CD4-positive, alpha-beta T cell treated with Interleukin-6 at 100 ng/mL for 8 hours (primary cell): Measurements from ENCODE around the gene ALDOC.

Experiments used
- DNase-seq: peaks from one replicate; pipeline ENCODE4 v3.0.0-alpha.2; 2020; ENCODE audit warnings: mixed read lengths, low spot score

Gene ALDOC

DNA sequence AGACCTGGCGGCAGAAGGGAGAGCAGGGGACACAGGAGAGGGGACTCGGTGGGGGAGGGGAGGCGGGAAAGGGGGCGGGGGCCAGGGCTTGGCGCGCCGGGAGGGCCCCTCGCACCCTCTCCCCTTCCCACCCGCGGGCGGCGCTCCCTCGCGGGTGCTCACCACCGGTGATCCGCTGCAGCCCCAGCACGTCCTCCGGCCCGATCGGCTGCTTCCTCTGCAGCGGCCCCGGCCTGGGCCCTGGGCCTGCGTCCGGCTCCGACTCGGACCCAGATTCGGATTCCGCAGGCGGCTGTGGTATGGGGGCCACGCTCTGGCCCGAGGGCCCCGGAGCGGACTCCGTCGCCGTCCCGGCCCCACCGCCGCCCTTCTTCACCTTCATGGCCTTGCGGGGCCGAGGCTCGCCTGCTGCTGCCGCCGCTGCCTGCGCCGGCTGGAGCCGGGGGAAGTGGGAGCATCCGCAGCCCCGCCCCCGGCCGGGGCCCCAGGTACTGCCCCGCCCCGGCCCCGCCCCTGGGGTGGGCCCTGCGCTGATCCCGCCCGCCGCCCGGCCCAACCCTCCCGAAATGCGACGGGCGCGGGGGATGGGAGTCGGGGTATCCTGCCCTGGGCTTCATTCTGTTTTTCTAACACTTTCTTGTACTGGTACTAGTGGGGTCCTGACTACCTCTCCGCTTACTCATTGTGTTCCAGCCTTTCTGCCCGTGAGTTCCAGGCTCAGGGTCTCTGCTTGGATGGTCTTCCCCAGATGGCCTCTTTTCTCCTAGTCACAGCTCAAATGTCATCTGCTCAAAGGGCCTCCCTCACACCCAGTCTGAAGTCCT, 24.3 kb downstream of the ALDOC start, which contains the start of gene UNC119:
Gene UNC119, minus strand, starts transcription at position 449 of the 824 bp plus-strand sequence. Its CDS starts 67 bp downstream, at position 382.
- peak; percentile 78 for DNase-seq

- no peak for DNase-seq
Measured at GRCh38 chr17:28551421-28552175, 25.1 kb downstream of the ALDOC start.

GRCh38 chr17:28550858-28551257, 25.8 kb downstream of the ALDOC start:
- DNase-seq, result no peak

GRCh38 chr17:28549236-28550132, 27.2 kb downstream of the ALDOC start:
- peak; percentile 71 for DNase-seq

GRCh38 chr17:28548417-28549130, 28.1 kb downstream of the ALDOC start:
- no peak for DNase-seq

DNA sequence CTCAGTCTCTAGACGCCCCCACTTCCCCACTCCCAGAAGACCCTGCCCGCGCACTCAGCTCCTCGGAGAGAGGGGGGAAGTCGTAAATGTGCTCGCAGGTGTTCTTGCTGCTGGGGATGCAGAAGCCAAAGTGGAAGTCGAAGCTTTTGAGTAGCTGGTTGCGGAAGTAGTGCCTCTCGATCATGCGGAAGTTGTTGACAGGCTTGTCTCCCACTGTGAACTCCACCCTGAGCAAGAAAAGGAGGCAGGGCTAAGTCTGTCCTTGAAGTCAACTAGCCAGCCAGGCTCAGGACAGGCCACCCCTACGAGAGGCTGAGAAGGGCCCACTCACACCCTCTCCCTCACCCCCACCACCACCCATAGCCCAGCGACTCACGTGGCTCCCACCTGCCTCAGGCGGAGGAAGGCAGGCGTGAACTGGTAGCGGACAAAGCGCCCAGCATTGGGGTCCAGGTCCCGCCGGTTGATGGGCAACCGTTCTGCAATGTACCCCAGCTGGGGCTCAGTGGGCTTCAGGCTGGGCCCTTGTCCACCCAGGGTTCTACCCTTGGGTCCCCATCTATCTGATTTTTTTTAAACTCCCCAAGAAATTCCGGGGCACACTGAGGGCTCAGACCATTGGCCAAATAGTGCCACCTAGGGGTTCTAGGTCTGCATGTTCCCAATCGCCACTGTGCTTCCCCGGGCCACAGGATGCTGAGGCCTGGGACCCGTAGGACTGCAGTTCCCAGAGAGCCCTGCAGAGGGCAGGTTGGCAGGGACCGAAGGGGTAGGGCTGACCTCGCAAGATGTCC, 28.9 kb downstream of the ALDOC start:
- DNase-seq, result peak; percentile 46

GRCh38 chr17:28547096-28547622, 29.5 kb downstream of the ALDOC start:
- DNase-seq, result no peak

DNA sequence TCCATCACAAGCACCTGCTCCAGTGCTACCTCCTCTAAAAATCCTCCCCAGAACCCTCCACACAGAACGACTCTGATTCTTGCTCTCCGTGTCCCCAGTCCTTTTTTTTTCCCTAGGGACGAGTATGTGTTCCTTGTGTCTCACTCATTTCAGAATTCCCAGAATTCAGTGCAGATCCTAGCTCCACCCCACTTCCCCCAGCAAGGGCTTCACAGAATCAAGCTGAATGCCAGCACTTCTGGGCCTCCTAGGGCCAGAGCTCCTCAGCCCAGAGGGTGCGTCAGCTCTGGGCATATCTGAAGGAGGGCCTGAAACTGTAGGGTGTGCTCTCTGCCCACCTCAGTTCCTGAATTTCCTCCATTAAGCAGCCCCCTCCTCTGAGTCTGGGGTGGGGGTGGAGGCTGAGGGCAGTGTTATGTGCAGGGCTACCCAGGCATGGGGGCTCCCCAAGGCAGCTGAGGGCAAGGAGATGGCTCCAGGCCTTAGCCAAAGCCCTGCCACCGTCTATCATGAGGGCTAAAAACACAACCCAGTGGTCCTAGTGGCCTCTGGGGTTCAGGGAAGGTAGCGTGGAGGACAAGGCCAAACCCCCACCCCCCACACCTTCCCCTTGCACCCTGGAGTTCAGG, 30.8 kb downstream of the ALDOC start:
- no peak for DNase-seq

DNA sequence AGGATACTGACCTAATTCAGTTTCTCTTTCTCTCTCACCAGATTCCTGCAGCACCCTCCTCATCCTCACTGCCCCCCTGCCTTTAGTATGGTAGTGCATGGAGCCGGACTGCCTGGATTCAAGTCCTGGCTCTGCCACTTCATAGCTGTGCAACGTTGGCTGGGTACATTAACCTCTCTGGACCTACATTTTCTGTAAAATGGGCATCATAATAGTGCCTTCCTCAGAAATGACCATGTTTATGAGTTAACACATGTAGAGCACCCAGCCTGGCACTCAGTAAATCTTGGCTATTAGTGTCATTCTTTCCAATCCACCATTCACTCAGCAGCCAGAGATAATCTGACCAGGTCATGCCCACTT, 31.6 kb downstream of the ALDOC start:
- no peak for DNase-seq

- no peak for DNase-seq
Measured at GRCh38 chr17:28544402-28545140, 32.1 kb downstream of the ALDOC start.

DNA sequence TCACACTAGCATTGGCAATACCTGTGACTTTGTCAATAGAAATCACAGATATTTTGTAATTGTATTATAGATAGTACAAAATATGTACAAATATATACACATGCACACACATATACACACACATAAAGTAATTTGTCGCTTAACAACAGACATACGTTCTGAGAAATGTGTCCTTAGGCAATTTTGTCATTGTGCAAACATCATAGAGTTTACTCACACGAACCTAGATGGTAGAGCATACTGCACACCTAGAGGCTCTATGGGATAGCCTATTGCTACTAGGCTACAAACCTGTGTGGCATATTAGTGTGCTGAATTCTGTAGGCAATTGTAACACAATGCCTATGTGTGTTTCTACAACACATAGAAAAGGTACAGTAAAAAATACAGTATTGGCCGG, 35.3 kb downstream of the ALDOC start:
- no peak for DNase-seq

DNA sequence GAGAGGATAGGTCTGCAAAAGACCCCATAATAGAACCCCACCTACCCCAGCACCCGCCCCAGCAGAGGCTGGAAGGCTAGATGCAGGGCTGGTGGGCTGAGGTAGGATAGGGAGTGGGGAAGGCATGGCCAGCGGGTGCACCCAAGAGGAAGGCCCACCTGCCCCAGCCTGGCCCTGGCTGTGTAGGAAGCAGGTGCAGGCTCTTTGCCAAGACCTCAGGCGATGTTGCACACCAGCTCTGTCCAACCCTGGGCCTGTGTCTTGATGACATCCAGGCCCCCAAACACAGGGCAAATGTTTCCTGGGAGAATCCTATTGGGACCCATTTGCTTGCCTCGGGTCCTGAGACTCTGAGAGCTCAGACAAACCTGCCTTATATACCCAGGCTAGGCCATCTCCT, 36.5 kb downstream of the ALDOC start:
- DNase-seq, result no peak

DNA sequence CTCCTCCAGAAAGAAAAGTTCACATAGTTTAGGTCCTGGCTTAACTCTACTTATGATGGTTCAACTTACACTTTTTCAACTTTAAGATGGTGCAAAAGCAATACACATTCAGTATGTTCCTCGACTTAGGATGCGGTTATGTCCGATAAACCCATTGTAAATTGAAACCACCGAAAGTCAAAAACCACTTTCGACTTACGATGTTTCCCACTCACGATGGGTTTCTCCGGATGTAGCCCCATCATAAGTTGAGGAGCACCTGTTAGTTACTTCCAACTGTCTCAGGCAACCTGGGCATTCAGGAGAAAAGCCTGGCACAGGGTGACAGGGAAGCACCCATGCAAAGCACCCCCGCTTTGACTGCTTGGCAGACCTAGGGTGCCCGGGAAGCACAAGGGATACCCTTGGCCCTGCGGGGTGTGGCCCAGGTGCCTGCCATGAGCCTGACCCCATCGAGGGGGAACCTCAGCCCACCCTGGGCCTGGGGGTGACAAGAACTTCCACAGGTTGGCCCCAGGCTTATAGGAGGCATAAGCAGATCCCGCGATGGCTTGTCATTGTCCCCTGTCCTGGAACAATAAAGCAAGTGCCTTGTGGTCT, 38.3 kb downstream of the ALDOC start:
- no peak for DNase-seq

- no peak for DNase-seq
Measured at GRCh38 chr17:28537219-28537610, 39.5 kb downstream of the ALDOC start.

DNA sequence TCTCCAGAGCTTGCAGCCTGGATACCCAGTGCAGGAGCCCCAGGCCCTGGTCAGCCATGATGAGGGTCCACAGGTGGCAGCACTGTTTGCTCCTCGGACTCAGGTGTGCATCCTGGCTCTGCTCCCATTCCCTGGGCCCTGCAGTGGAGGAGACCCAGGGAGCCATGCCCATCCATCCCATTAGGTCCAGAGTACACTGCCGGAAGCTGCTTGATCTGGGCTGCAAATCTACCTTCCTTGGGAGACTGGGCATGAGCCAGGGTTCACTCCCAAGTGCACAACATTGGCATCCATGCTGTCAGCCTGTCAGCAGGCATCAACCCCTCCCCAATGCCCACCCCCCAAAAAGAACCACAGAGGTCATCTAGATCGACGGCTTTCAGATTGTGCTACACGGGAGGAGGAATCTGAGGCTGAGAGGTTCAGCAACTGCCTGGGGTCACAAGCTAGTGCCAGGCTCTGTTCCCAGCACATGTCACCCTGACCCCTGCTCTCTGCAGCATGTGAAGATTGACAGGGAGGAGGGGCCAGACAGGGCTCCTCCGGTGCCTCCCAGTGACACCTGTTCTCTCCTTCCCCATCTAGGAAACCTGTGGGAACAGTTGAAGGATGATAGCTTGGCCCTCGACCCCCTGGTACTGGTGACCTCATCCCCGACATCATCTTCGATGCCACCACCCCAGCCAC, 40.0 kb downstream of the ALDOC start:
- no peak for DNase-seq

- no peak for DNase-seq
Measured at GRCh38 chr17:28534740-28535375, 41.8 kb downstream of the ALDOC start.

- DNase-seq, result no peak
Measured at GRCh38 chr17:28533091-28533807, 43.4 kb downstream of the ALDOC start.
